Measurements from ENCODE around the gene GNG8. TPM values are rescaled to one million over a fixed set of nuclear protein-coding genes. Genes with fewer than 3 reads are reported as not detected.
A peak's percentile ranks its signal among the peaks of the same experiment; 100 is the strongest.

GNG8 gene
- total and polyA plus RNA-seq, 2 experiments from 2014 or later = 4.6 TPM; not detected in 1

DNA sequence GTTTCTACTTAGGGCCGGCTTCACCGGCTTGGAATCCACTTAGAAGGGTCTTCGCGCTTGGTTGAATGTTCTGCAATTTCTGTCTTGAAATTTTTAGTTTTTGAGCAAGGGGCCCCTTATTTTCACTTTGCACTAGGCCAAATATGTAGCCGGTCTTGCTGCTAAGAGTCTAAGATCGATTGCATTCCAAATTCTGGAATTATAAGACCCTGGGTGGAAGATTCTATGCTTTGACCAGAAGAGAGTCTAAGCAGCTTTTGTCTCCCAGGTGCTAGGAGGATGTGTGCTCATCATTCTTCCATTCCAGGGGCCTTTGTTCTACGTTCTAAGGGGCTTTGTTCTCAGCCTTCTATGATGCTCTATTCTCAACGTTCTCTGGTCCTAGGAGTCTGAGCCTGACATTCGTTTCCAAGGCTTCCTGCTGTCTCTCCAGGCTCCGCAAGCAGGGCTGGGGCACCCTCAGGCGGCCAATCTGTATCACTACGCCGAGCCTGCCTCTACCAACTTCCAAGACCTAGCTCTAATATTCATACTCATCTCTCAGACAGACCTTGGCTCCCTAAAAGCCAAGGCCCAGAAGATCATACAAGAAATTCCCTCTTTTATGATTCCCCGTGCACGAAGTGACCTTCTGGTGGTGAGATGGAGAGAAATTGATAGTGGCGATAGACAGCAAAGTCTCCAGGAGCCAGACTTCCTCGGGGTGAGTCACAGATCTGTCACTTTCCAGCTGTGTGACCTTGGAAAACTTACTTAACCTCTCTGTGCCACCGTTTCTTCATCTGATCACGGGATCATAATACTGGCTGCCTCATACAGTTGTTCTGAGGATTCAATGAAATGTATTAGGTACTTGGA lies 26.0 kb upstream of the GNG8 start:
- Histone ChIP-seq H3K4me1 (ENCODE audit: insufficient read depth) (no peaks in the 10 kb centered on the region), H3K4me2 (peak overlapping the region; percentile 74), H3K9me3 (ENCODE audit: low read depth) (no peaks in the 10 kb centered on the region), H3K27me3 (peaks cover 19% of the 10 kb centered on the region), H2AFZ (no peak overlapping the region), H3K27ac (peak overlapping the region; percentile 76), H3K9me2 (replicated peaks; ENCODE audit: insufficient read depth) (no peaks in the 10 kb centered on the region), H3K36me3 (replicated peaks; ENCODE audit: insufficient read depth, low read depth) (no peaks in the 10 kb centered on the region), H4K20me1 (ENCODE audit: insufficient read depth, poor library complexity, severe bottlenecking) (no peaks in the 10 kb centered on the region), H3K79me2 (peaks cover 20% of the 10 kb centered on the region), H3K4me3 (peak overlapping the region; percentile 1)
- TF ChIP-seq EZH2phosphoT487 (IDR thresholded peaks at IDR 0.05; ENCODE audit: low read depth, severe bottlenecking, unreplicated experiment) = no peak
- TF ChIP-seq, protein P1, sequence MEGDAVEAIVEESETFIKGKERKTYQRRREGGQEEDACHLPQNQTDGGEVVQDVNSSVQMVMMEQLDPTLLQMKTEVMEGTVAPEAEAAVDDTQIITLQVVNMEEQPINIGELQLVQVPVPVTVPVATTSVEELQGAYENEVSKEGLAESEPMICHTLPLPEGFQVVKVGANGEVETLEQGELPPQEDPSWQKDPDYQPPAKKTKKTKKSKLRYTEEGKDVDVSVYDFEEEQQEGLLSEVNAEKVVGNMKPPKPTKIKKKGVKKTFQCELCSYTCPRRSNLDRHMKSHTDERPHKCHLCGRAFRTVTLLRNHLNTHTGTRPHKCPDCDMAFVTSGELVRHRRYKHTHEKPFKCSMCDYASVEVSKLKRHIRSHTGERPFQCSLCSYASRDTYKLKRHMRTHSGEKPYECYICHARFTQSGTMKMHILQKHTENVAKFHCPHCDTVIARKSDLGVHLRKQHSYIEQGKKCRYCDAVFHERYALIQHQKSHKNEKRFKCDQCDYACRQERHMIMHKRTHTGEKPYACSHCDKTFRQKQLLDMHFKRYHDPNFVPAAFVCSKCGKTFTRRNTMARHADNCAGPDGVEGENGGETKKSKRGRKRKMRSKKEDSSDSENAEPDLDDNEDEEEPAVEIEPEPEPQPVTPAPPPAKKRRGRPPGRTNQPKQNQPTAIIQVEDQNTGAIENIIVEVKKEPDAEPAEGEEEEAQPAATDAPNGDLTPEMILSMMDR (IDR thresholded peaks at IDR 0.05; ENCODE audit: poor library complexity) = peak; percentile 96
- 16% methylated on average over 19 of the region's 19 CpGs for WGBS (ENCODE audit: low lambda C conversion rate, missing lambda C conversion rate)
- DNase-seq (ENCODE audit: low spot score) = peak; percentile 95

DNA sequence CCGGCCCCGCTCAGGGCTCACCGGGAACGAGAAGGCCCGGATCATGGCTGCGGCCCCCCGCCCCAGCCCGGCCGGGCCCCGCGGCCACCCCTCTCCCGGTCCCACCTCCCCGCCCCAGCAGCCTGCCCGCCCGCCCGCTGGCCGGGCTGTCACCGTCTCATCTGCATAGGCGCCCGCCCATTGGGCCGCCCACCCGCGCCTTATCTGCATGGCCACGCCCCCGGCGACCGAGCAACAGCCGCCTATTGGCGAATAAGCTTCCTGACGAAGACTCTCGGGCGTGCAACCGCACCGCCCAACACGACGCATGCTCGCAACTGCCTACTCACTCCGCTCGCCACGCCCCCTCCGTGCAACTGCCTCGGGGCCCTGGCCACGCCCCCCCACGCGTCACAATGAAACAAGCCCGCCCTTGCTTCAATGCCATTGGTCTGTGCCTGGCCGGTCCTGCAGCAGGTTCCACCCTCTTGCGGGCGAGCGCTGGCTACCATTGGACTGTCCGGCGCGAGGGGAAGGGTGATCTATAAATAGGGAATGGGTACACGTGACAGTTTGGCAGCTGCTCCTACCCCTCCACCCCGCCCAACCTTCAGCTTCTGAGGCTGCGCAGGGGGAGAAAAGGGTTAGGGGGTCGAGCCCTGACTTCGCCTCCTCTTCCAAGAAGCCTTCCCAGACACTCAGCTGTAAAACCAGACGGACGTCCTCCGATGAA lies 25.2 kb upstream of the GNG8 start, which contains the start of gene DACT3:
DACT3 (minus strand) TSS at position 163 of the 712 bp plus-strand sequence; CDS start at position 45, 118 bp downstream.
- no peaks in the 10 kb centered on the region for H3K9me2 ChIP-seq (replicated peaks; ENCODE audit: insufficient read depth)
- H3K9me3 ChIP-seq (ENCODE audit: low read depth) = no peaks in the 10 kb centered on the region
- H2AFZ ChIP-seq = peak within 1 kb of the TSS; percentile 6
- peak within 1 kb of the TSS; percentile 19 for H3K4me3 ChIP-seq
- H3K79me2 ChIP-seq = peaks cover 28% of the 10 kb centered on the region
- no peaks in the 10 kb centered on the region for H3K36me3 ChIP-seq (replicated peaks; ENCODE audit: insufficient read depth, low read depth)
- no peaks in the 10 kb centered on the region for H3K4me1 ChIP-seq (ENCODE audit: insufficient read depth)
- peaks cover 19% of the 10 kb centered on the region for H3K27me3 ChIP-seq
- peak within 1 kb of the TSS; percentile 74 for H3K4me2 ChIP-seq
- TF ChIP-seq, protein P1 (IDR thresholded peaks at IDR 0.05; ENCODE audit: poor library complexity) = no peak
- no peak for TF ChIP-seq EZH2phosphoT487 (IDR thresholded peaks at IDR 0.05; ENCODE audit: low read depth, severe bottlenecking, unreplicated experiment)
- no peak for TF ChIP-seq EZH2 (IDR thresholded peaks at IDR 0.05; ENCODE audit: borderline replicate concordance)
- H3K27ac ChIP-seq = peak within 1 kb of the TSS; percentile 95
- 2% methylated on average over 38 of the region's 61 CpGs for WGBS (ENCODE audit: low lambda C conversion rate, missing lambda C conversion rate)
- H4K20me1 ChIP-seq (ENCODE audit: insufficient read depth, poor library complexity, severe bottlenecking) = no peaks in the 10 kb centered on the region
- DNase-seq (ENCODE audit: low spot score) = peak; percentile 100

DNA sequence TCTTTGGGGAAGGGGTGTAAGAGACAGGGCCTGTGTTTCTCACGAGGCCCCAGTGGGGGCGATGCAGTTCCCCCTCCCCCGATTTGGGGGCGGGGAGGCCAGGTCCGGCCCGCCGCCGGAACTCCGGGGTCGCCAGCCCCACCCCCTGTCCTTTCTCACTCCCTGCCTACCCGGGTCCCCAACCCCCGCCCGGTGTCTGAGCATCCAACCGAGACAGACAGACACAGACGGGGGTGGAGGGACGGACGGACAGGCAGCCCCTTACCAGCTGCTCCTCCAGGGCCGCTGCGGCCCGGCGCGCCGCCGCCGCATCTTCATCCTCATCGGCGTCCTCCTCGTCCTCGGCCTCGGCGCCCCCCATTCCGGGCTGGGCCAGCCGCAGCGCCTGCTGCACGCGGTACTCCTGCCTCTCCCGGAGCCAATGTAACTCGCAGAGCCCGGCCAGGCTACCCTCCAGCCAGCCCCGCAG lies 24.6 kb upstream of the GNG8 start:
- TF ChIP-seq, protein P1 (IDR thresholded peaks at IDR 0.05; ENCODE audit: poor library complexity) = no peak
- TF ChIP-seq EZH2phosphoT487 (IDR thresholded peaks at IDR 0.05; ENCODE audit: low read depth, severe bottlenecking, unreplicated experiment) (no peak), EZH2 (IDR thresholded peaks at IDR 0.05; ENCODE audit: borderline replicate concordance) (no peak)
- H3K4me1 ChIP-seq (ENCODE audit: insufficient read depth) = no peaks in the 10 kb centered on the region
- peaks cover 33% of the 10 kb centered on the region for H3K79me2 ChIP-seq
- H3K4me3 ChIP-seq = peak overlapping the region; percentile 19
- H3K27ac ChIP-seq = peak overlapping the region; percentile 95
- no peaks in the 10 kb centered on the region for H3K9me3 ChIP-seq (ENCODE audit: low read depth)
- H4K20me1 ChIP-seq (ENCODE audit: insufficient read depth, poor library complexity, severe bottlenecking) = no peaks in the 10 kb centered on the region
- H3K36me3 ChIP-seq (replicated peaks; ENCODE audit: insufficient read depth, low read depth) = no peaks in the 10 kb centered on the region
- peak overlapping the region; percentile 6 for H2AFZ ChIP-seq
- WGBS (ENCODE audit: low lambda C conversion rate, missing lambda C conversion rate) = under 1% methylated on average over 34 of the region's 40 CpGs
- H3K9me2 ChIP-seq (replicated peaks; ENCODE audit: insufficient read depth) = no peaks in the 10 kb centered on the region
- peaks cover 19% of the 10 kb centered on the region for H3K27me3 ChIP-seq
- no peak for DNase-seq (ENCODE audit: low spot score)
- peak overlapping the region; percentile 72 for H3K4me2 ChIP-seq

Data from hepatocyte (in vitro differentiated cells).